ENCODE measurements around the gene GOLGA7B. TPM values are rescaled to one million over a fixed set of nuclear protein-coding genes. Genes with fewer than 3 reads are reported as not detected.

GOLGA7B gene
- total RNA-seq, 4 donors from 2014 or later, result 0.29 to 2.3 (median 0.63) TPM

DNA sequence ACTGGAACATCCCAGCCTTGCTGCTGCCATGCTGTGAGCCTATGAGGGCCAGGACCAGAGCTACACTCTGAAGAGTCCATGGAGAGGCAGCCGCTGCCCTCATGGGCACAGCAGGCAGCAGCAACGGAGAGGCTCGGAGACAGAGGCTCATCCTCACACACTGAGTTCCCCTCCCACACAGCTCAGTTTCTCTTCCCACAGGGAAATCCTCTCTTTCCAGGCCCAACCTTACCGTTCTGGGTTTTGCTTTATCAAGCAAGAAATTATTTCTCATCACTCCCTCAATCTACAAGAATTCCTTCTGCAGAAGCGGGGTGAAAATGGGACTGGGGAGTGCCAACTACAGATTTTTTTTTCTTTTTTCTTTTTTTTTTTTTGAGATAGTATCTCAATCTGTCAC, 36.6 kb downstream of the GOLGA7B start:
- DNase-seq (no peak), ATAC-seq (no peak)
- Histone ChIP-seq H3K36me3 (no peaks in the 10 kb centered on the region), H3K4me3 (no peak overlapping the region), H3K27me3 (no peaks in the 10 kb centered on the region), H3K4me1 (no peaks in the 10 kb centered on the region), H3K9me3 (no peaks in the 10 kb centered on the region), H3K27ac (no peak overlapping the region)
- intact Hi-C loops (cut with DNase I; ENCODE audit: low total_unique reads) (no loop called here), in situ Hi-C loops (cut with MboI; ENCODE audit: low sequenced_read_pairs in 4 of 4) (no loop called here)
- no peak for TF ChIP-seq POLR2A (IDR thresholded peaks at IDR 0.05)
- TF ChIP-seq, protein P1, sequence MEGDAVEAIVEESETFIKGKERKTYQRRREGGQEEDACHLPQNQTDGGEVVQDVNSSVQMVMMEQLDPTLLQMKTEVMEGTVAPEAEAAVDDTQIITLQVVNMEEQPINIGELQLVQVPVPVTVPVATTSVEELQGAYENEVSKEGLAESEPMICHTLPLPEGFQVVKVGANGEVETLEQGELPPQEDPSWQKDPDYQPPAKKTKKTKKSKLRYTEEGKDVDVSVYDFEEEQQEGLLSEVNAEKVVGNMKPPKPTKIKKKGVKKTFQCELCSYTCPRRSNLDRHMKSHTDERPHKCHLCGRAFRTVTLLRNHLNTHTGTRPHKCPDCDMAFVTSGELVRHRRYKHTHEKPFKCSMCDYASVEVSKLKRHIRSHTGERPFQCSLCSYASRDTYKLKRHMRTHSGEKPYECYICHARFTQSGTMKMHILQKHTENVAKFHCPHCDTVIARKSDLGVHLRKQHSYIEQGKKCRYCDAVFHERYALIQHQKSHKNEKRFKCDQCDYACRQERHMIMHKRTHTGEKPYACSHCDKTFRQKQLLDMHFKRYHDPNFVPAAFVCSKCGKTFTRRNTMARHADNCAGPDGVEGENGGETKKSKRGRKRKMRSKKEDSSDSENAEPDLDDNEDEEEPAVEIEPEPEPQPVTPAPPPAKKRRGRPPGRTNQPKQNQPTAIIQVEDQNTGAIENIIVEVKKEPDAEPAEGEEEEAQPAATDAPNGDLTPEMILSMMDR (IDR thresholded peaks at IDR 0.05 in 4 of 5, conservative IDR thresholded peaks at IDR 0.05 in 1 of 5), result no peak

DNA sequence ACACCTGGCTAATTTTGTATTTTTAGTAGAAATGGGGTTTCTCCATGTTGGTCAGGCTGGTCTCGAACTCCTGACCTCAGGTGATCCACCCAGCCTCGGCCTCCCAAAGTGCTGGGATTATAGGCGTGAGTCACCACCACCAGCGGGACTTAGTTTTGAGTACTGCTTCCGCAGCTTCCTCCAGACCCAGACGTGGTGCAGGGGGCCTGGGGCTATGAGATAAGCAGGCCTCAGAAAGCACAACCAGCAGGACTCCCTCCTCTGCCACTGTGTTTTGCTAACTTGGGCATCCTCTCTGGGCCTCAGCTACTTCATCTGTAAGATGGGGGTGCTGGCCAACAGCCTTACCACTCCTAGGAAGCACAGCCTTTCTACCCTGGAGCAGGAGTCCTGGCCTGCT, 37.8 kb downstream of the GOLGA7B start:
- Histone ChIP-seq H3K36me3 (no peaks in the 10 kb centered on the region), H3K4me1 (no peaks in the 10 kb centered on the region), H3K27me3 (no peaks in the 10 kb centered on the region), H3K9me3 (no peaks in the 10 kb centered on the region), H3K27ac (no peak overlapping the region), H3K4me3 (no peak overlapping the region)
- DNase-seq (no peak), ATAC-seq (no peak)
- intact Hi-C loops (cut with DNase I; ENCODE audit: low total_unique reads) (no loop called here), in situ Hi-C loops (cut with MboI; ENCODE audit: low sequenced_read_pairs in 4 of 4) (no loop called here)
- TF ChIP-seq, protein P1 (IDR thresholded peaks at IDR 0.05 in 4 of 5, conservative IDR thresholded peaks at IDR 0.05 in 1 of 5), result no peak
- no peak for TF ChIP-seq POLR2A (IDR thresholded peaks at IDR 0.05)

DNA sequence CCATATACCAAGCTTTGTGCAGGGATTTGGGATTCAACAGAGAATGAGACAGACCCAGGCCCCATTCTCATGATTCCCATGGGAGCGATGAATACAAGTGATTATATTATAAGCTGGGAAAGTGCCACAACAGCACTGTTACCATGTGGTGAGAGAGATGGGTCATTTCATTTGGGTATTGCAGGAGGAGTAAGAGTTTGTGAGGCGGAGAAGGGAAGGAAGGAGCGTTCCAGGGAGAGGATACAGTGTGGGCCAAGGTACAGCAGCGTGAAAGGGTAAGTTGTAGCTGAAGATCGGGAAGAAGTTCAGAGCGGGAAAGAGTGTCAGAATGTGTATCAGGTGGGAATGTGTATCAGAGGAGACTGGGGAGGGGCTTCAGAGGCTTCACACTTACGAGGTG, 38.5 kb downstream of the GOLGA7B start:
- H3K9me3 ChIP-seq, result no peaks in the 10 kb centered on the region
- ATAC-seq (no peak), DNase-seq (no peak)
- TF ChIP-seq, protein P1 (IDR thresholded peaks at IDR 0.05 in 4 of 5, conservative IDR thresholded peaks at IDR 0.05 in 1 of 5), result no peak
- no peak for TF ChIP-seq POLR2A (IDR thresholded peaks at IDR 0.05)
- no peak overlapping the region for H3K4me3 ChIP-seq
- H3K27ac ChIP-seq, result no peak overlapping the region
- no peaks in the 10 kb centered on the region for H3K4me1 ChIP-seq
- H3K27me3 ChIP-seq, result no peaks in the 10 kb centered on the region
- intact Hi-C loops (cut with DNase I; ENCODE audit: low total_unique reads), result no loop called here
- H3K36me3 ChIP-seq, result no peaks in the 10 kb centered on the region
- in situ Hi-C loops (cut with MboI; ENCODE audit: low sequenced_read_pairs in 4 of 4), result no loop called here

DNA sequence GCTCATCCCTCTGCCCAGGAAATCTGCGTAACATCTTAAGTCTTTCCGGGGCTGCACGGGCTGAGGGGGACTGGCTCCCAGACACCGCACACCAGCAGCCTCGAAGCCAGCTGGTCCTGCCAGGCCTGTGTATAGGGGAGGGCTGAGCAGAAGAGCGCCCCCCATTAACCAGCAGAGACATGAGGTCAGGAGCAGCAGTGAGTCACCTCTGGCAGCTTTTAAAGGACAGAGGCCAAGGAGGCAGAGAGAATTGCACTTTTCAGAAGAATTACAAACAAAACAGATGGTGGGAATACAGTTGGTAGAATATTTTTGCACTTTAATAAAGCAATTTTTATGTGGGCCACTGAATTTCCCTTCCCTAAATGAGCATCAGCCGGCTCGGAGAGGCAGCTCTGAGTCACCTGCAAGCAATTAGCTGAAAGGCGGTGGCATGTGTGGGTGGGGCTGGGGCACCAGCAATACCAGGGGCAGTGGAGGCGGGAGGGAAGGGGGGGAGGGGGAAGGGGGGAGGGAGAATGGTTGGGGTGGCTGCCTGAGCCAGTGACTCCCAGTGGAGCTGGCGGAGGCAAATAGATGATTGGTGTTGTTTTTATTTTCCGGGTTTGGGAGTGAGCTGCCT, 39.1 kb downstream of the GOLGA7B start:
- no peak for DNase-seq
- Histone ChIP-seq H3K36me3 (no peaks in the 10 kb centered on the region), H3K4me1 (peaks cover 0 to 4% of the 10 kb centered on the region in 2 donors), H3K9me3 (no peaks in the 10 kb centered on the region), H3K27ac (no peak overlapping the region), H3K27me3 (no peaks in the 10 kb centered on the region), H3K4me3 (no peak overlapping the region)
- no peak for TF ChIP-seq POLR2A (IDR thresholded peaks at IDR 0.05)
- TF ChIP-seq, protein P1 (IDR thresholded peaks at IDR 0.05 in 4 of 5, conservative IDR thresholded peaks at IDR 0.05 in 1 of 5), result no peak
- in situ Hi-C loops (cut with MboI; ENCODE audit: low sequenced_read_pairs in 4 of 4), result no loop called here
- intact Hi-C loops (cut with DNase I; ENCODE audit: low total_unique reads), result no loop called here
- ATAC-seq, result no peak
